Vagina (tissue), 2 donors: ENCODE measurements around the gene AGTPBP1. TPM values are rescaled to one million over a fixed set of nuclear protein-coding genes. Genes with fewer than 3 reads are reported as not detected.

Experiments used
- DNase-seq, 2 donors: peaks; one replicate each; pipeline ENCODE4 v3.0.0-alpha.2; 2017; ENCODE audit errors: extremely low spot score in 2 of 2
- H3K27ac ChIP-seq: fragments of 200-600 bp; sonication (generic); one replicate; pipeline ENCODE4 v1.5.1; 2019
- H3K27me3 ChIP-seq: fragments of 200-600 bp; sonication (generic); one replicate; pipeline ENCODE4 v1.5.1; 2019
- H3K36me3 ChIP-seq, 2 donors: fragments of 200-600 bp; sonication (generic); one replicate each; pipeline ENCODE4 v1.5.1; 2017 to 2019
- H3K4me1 ChIP-seq: fragments of 200-600 bp; sonication (generic); one replicate; pipeline ENCODE4 v1.5.1; 2019
- H3K4me3 ChIP-seq, 2 donors: fragments of 200-600 bp; sonication (generic); 1 replicate in 1 of 2; 2 replicates in 1 of 2; pipeline ENCODE4 v1.5.1; 2016 to 2019
- H3K9me3 ChIP-seq: fragments of 200-600 bp; sonication (generic); one replicate; pipeline ENCODE4 v1.5.1; 2019
- POLR2A ChIP-seq, 2 donors: fragments of 450-650 bp; IDR thresholded peaks; one replicate each; pipeline ENCODE4 v1.6.1; 2017; ENCODE audit warnings: antibody characterized with exemption in 2 of 2, mild to moderate bottlenecking in 2 of 2, moderate library complexity in 2 of 2
- POLR2AphosphoS5 ChIP-seq, 2 donors: sonication (generic); formaldehyde crosslinking; IDR thresholded peaks; one replicate each; pipeline ENCODE4 v1.9.0; 2017; ENCODE audit warnings: antibody characterized with exemption in 2 of 2, mild to moderate bottlenecking in 2 of 2, low read depth in 1 of 2; ENCODE audit not compliant: insufficient read depth in 1 of 2
- intact Hi-C: fragments of 100-400 bp; cut with DNase I; formaldehyde crosslinking; loops from one replicate; pipeline ENCODE4 v1.15.1; 2023
- total RNA-seq: library from RNA; depleted of rRNA; stranded (reverse); fragments of >200 nt; gene quantifications from one replicate; pipeline ENCODE4 v1.2.3, GENCODE V29; 2016
- TF ChIP-seq, protein P1 (sequence below), 3 experiments: fragments of 450-650 bp in 2 of 3; fragments of 200-600 bp in 1 of 3; sonication (generic) in 1 of 3; IDR thresholded peaks; one replicate each; pipeline ENCODE4 v1.5.1; 2017 to 2019; ENCODE audit warnings: antibody characterized with exemption in 3 of 3, mild to moderate bottlenecking in 2 of 3, moderate library complexity in 2 of 3

Gene AGTPBP1
- total RNA-seq, 1 donor from 2014 or later = 12.3 TPM

DNA sequence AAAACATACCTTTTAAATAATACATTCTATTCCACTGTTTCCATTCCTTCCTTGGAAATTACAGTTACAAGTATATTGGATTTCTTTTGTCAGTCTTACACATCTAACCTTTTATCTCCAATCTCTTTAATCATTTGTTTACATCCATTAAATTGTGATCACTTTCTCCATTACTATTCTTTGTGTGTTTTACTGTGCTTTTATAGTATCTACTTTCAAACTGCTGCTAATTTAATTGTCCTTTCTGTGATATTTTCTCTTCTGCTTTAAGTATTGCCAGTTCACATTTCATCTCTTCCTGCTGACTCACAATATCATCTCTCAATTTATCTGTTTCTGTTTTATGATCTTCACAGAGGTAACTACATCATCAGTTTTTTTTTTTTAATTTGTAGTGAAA, 39.6 kb downstream of the AGTPBP1 start:
- Histone ChIP-seq H3K4me1 (no peaks in the 10 kb centered on the region), H3K4me3 (no peak overlapping the region), H3K36me3 (no peaks in the 10 kb centered on the region), H3K9me3 (no peaks in the 10 kb centered on the region), H3K27ac (no peak overlapping the region), H3K27me3 (no peaks in the 10 kb centered on the region)
- TF ChIP-seq POLR2AphosphoS5 (IDR thresholded peaks at IDR 0.05; ENCODE audit: insufficient read depth in 1 of 2, low read depth in 1 of 2) = no peak
- TF ChIP-seq, protein P1, sequence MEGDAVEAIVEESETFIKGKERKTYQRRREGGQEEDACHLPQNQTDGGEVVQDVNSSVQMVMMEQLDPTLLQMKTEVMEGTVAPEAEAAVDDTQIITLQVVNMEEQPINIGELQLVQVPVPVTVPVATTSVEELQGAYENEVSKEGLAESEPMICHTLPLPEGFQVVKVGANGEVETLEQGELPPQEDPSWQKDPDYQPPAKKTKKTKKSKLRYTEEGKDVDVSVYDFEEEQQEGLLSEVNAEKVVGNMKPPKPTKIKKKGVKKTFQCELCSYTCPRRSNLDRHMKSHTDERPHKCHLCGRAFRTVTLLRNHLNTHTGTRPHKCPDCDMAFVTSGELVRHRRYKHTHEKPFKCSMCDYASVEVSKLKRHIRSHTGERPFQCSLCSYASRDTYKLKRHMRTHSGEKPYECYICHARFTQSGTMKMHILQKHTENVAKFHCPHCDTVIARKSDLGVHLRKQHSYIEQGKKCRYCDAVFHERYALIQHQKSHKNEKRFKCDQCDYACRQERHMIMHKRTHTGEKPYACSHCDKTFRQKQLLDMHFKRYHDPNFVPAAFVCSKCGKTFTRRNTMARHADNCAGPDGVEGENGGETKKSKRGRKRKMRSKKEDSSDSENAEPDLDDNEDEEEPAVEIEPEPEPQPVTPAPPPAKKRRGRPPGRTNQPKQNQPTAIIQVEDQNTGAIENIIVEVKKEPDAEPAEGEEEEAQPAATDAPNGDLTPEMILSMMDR (IDR thresholded peaks at IDR 0.05) = no peak
- TF ChIP-seq POLR2A (IDR thresholded peaks at IDR 0.05) = no peak
- intact Hi-C loops = no loop called here
- DNase-seq = no peak

DNA sequence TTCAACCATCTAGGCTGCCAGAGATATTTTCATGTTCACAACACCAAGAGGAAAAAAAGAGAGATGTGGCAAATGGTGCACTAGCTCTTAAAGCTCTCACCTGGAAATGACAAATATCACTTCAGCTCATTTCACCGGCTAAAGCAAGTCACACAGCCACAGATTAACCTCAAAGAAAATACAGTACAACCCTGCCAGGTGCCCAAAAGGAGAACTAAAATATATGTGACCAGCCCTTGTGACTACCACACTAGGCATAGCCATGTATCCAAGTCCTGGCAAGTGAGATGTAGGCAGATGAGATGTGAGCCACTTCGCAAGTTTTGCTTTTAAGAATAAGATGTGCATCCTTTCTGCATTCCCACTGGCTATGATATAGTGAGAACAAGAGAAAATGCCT, 41.4 kb downstream of the AGTPBP1 start:
- DNase-seq = no peak
- Histone ChIP-seq H3K36me3 (no peaks in the 10 kb centered on the region), H3K27ac (no peak overlapping the region), H3K4me3 (no peak overlapping the region), H3K27me3 (no peaks in the 10 kb centered on the region), H3K9me3 (no peaks in the 10 kb centered on the region), H3K4me1 (no peaks in the 10 kb centered on the region)
- intact Hi-C loops = no loop called here
- TF ChIP-seq, protein P1 (IDR thresholded peaks at IDR 0.05) = no peak
- TF ChIP-seq POLR2A (IDR thresholded peaks at IDR 0.05) = no peak
- no peak for TF ChIP-seq POLR2AphosphoS5 (IDR thresholded peaks at IDR 0.05; ENCODE audit: insufficient read depth in 1 of 2, low read depth in 1 of 2)

DNA sequence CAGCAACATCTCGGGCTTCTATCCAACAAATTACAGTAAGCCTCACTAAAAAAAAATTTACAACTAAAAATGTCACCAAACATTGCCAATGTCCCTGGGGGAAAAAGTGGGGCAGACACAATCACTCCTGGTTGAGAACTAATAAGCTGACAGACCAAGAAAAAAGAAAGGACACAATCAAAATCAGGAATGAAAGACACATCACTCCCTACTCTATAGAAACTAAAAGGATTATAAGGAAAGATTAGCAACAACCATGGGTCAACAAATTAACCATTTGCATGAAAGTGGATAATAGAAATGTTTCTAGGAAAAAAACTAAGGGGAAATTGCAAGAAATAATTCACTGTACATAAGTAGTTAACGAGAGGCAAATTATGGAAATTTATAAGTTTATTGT, 53.4 kb downstream of the AGTPBP1 start:
- H3K27ac ChIP-seq = no peak overlapping the region
- H3K4me1 ChIP-seq = no peaks in the 10 kb centered on the region
- no peaks in the 10 kb centered on the region for H3K27me3 ChIP-seq
- H3K36me3 ChIP-seq = no peaks in the 10 kb centered on the region
- no peak overlapping the region for H3K4me3 ChIP-seq
- intact Hi-C loops = no loop called here
- no peaks in the 10 kb centered on the region for H3K9me3 ChIP-seq
- no peak for DNase-seq
- TF ChIP-seq, protein P1 (IDR thresholded peaks at IDR 0.05) = no peak
- TF ChIP-seq POLR2AphosphoS5 (IDR thresholded peaks at IDR 0.05; ENCODE audit: insufficient read depth in 1 of 2, low read depth in 1 of 2) (no peak), POLR2A (IDR thresholded peaks at IDR 0.05) (no peak)

DNA sequence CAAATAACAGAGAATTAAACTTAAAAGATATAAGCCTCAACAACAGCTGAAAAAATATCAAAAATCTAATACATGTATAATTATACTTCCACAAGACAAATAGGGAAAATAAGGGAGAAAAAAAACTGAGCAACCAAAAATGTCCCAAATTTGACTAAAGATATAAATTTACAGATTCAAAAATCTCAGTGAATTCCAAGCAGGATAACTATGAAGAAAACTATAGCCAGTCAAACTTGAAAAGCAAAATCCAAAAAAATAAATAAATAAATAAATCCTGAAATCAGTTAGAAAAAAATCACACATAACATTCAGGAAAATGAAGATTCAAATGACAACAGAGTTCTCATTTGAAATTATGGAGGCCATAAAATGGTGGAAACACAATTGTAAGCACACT, 56.7 kb downstream of the AGTPBP1 start:
- intact Hi-C loops = no loop called here
- TF ChIP-seq POLR2AphosphoS5 (IDR thresholded peaks at IDR 0.05; ENCODE audit: insufficient read depth in 1 of 2, low read depth in 1 of 2) (no peak), POLR2A (IDR thresholded peaks at IDR 0.05) (no peak)
- TF ChIP-seq, protein P1 (IDR thresholded peaks at IDR 0.05) = no peak
- Histone ChIP-seq H3K27me3 (no peaks in the 10 kb centered on the region), H3K4me3 (no peak overlapping the region), H3K36me3 (no peaks in the 10 kb centered on the region), H3K4me1 (no peaks in the 10 kb centered on the region), H3K9me3 (no peaks in the 10 kb centered on the region), H3K27ac (no peak overlapping the region)
- no peak for DNase-seq

DNA sequence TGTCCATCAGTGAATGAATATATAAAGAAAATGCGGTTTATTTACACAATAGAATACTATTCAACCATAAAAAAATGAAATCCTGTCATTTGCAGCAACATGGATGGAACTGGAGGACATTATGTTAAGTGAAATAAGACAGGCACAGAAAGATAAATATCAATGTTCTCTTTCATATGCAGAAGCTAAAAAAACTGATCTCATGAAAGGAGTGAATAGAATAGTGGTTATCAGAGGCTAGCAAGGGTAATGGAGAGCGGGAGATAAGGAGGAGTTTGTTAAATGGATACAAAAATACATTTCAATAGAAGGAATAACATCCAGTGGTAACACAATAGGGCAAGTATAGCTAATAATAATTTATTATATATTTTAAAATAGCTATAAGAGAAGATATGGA, 65.0 kb downstream of the AGTPBP1 start:
- intact Hi-C loops = no loop called here
- TF ChIP-seq, protein P1 (IDR thresholded peaks at IDR 0.05) = no peak
- no peak for TF ChIP-seq POLR2AphosphoS5 (IDR thresholded peaks at IDR 0.05; ENCODE audit: insufficient read depth in 1 of 2, low read depth in 1 of 2)
- TF ChIP-seq POLR2A (IDR thresholded peaks at IDR 0.05) = no peak
- DNase-seq = no peak
- no peak overlapping the region for H3K27ac ChIP-seq
- no peak overlapping the region for H3K4me3 ChIP-seq
- no peaks in the 10 kb centered on the region for H3K27me3 ChIP-seq
- no peaks in the 10 kb centered on the region for H3K4me1 ChIP-seq
- H3K9me3 ChIP-seq = no peaks in the 10 kb centered on the region
- peaks cover 0 to 3% of the 10 kb centered on the region in 2 donors for H3K36me3 ChIP-seq
